ENCODE results near the gene ST6GALNAC5. TPM values are rescaled to one million over a fixed set of nuclear protein-coding genes. Genes with fewer than 3 reads are reported as not detected.

Gene ST6GALNAC5
- total RNA-seq, 1 experiment from 2014 or later = not detected

DNA sequence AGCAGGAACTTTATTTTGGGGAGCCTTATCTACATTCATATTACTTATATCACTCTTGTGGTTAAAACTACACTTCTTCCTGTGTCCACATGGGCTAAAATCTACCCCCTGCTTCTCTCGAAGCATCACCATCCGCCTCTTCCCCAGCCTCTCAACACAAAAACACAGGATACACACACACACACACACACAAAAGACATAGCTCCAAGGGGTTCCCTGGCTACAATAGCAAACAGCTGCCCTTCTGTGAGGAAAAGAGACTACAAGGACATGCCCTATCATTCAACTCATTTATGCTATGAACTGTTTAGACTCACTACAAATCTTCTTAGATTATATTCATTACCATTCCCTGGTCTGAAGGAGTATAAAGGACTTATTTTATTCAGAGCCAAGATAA is 197.0 kb downstream of the ST6GALNAC5 start:
- POLR2A ChIA-PET = no interaction called here
- intact Hi-C loops (cut with micrococcal nuclease; ENCODE audit: unreplicated experiment) = no loop called here

DNA sequence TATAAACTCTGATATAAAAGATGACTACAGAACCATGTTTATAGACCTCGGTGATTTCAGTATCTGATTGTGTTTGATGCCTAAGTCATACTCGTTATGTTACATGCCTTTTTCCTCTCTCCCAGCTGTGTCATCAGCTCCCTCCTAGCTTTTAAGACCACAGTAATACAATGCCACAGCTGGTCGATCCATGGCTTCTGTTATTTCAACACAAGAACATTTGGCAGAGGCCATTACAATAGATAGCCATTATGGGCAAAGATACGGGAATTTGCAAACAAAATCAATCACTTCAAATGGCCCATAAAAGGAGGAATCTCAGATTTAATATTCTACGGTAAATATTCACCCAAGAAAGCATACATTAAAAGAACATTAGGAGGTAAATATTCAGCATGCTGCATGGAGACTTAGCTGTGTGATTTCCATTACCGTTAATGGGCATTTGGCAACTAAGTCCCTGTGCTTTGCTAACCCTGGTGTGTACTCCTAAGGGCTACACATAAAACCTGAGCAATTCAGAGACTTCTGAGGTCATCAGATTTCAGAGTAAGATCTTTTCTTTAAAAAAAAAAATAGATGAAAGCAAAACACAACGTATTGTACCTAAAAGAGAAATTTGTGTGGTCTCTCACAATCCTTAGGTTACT is 198.5 kb downstream of the ST6GALNAC5 start:
- H3K4me3 ChIP-seq (ENCODE audit: low read depth in 2 of 2, low read length in 2 of 2) = no peak overlapping the region
- H3K27me3 ChIP-seq (ENCODE audit: control insufficient read depth, insufficient read depth, low read length) = no peaks in the 10 kb centered on the region; the same call in 1 of the 2 replicates
- no peak overlapping the region for H3K27ac ChIP-seq (ENCODE audit: low read length)
- DNase-seq (ENCODE audit: low read depth, low spot score) = no peak
- ChIA-PET CTCF (no interaction called here), POLR2A (no interaction called here)
- TF ChIP-seq POLR2AphosphoS5 (IDR thresholded peaks at IDR 0.05; ENCODE audit: low read depth, low read length) (no peak), TCF7L2 (IDR thresholded peaks at IDR 0.05; ENCODE audit: low read depth, low read length) (no peak), SIN3A (IDR thresholded peaks at IDR 0.05; ENCODE audit: borderline replicate concordance, insufficient read depth, low read depth, low read length) (no peak)
- TF ChIP-seq, protein P1, sequence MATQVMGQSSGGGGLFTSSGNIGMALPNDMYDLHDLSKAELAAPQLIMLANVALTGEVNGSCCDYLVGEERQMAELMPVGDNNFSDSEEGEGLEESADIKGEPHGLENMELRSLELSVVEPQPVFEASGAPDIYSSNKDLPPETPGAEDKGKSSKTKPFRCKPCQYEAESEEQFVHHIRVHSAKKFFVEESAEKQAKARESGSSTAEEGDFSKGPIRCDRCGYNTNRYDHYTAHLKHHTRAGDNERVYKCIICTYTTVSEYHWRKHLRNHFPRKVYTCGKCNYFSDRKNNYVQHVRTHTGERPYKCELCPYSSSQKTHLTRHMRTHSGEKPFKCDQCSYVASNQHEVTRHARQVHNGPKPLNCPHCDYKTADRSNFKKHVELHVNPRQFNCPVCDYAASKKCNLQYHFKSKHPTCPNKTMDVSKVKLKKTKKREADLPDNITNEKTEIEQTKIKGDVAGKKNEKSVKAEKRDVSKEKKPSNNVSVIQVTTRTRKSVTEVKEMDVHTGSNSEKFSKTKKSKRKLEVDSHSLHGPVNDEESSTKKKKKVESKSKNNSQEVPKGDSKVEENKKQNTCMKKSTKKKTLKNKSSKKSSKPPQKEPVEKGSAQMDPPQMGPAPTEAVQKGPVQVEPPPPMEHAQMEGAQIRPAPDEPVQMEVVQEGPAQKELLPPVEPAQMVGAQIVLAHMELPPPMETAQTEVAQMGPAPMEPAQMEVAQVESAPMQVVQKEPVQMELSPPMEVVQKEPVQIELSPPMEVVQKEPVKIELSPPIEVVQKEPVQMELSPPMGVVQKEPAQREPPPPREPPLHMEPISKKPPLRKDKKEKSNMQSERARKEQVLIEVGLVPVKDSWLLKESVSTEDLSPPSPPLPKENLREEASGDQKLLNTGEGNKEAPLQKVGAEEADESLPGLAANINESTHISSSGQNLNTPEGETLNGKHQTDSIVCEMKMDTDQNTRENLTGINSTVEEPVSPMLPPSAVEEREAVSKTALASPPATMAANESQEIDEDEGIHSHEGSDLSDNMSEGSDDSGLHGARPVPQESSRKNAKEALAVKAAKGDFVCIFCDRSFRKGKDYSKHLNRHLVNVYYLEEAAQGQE (IDR thresholded peaks at IDR 0.05; ENCODE audit: insufficient read depth in 1 of 2, low read depth in 2 of 2, low read length in 1 of 2) = no peak
- TF ChIP-seq, protein P2, sequence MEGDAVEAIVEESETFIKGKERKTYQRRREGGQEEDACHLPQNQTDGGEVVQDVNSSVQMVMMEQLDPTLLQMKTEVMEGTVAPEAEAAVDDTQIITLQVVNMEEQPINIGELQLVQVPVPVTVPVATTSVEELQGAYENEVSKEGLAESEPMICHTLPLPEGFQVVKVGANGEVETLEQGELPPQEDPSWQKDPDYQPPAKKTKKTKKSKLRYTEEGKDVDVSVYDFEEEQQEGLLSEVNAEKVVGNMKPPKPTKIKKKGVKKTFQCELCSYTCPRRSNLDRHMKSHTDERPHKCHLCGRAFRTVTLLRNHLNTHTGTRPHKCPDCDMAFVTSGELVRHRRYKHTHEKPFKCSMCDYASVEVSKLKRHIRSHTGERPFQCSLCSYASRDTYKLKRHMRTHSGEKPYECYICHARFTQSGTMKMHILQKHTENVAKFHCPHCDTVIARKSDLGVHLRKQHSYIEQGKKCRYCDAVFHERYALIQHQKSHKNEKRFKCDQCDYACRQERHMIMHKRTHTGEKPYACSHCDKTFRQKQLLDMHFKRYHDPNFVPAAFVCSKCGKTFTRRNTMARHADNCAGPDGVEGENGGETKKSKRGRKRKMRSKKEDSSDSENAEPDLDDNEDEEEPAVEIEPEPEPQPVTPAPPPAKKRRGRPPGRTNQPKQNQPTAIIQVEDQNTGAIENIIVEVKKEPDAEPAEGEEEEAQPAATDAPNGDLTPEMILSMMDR (IDR thresholded peaks at IDR 0.05) = no peak
- ATAC-seq = no peak
- intact Hi-C loops (cut with micrococcal nuclease; ENCODE audit: unreplicated experiment) (no loop called here), in situ Hi-C loops (cut with HindIII; ENCODE audit: low pct_unique_long_range_greater_than_20kb, low sequenced_read_pairs) (no loop called here)
- no peaks in the 10 kb centered on the region for H3K9me3 ChIP-seq (ENCODE audit: control insufficient read depth, insufficient read depth, low read depth, low read length)
- H3K36me3 ChIP-seq (ENCODE audit: control insufficient read depth, insufficient read depth, low read length) = no peaks in the 10 kb centered on the region
- BruUV-seq (replicated peaks) = no TSS peak
- H3K4me1 ChIP-seq (ENCODE audit: control insufficient read depth, insufficient read depth, low read length) = no peaks in the 10 kb centered on the region

More for the DNA sequence above, 197.0 kb downstream of the ST6GALNAC5 start:
- Histone ChIP-seq H3K9me3 (ENCODE audit: control insufficient read depth, insufficient read depth, low read depth, low read length) (no peaks in the 10 kb centered on the region), H3K4me1 (ENCODE audit: control insufficient read depth, insufficient read depth, low read length) (no peaks in the 10 kb centered on the region), H3K27me3 (ENCODE audit: control insufficient read depth, insufficient read depth, low read length) (peaks cover 2% of the 10 kb centered on the region; the same call in 1 of the 2 replicates), H3K36me3 (ENCODE audit: control insufficient read depth, insufficient read depth, low read length) (no peaks in the 10 kb centered on the region), H3K4me3 (ENCODE audit: low read depth in 2 of 2, low read length in 2 of 2) (no peak overlapping the region), H3K27ac (ENCODE audit: low read length) (no peak overlapping the region)
- DNase-seq (ENCODE audit: low read depth, low spot score) = no peak
- CTCF ChIA-PET = no interaction called here
- BruUV-seq (replicated peaks) = no TSS peak
- ATAC-seq = no peak
- in situ Hi-C loops (cut with HindIII; ENCODE audit: low pct_unique_long_range_greater_than_20kb, low sequenced_read_pairs) = no loop called here
- TF ChIP-seq SIN3A (IDR thresholded peaks at IDR 0.05; ENCODE audit: borderline replicate concordance, insufficient read depth, low read depth, low read length) (no peak), TCF7L2 (IDR thresholded peaks at IDR 0.05; ENCODE audit: low read depth, low read length) (no peak), POLR2AphosphoS5 (IDR thresholded peaks at IDR 0.05; ENCODE audit: low read depth, low read length) (no peak)
- TF ChIP-seq, protein P1 (IDR thresholded peaks at IDR 0.05; ENCODE audit: insufficient read depth in 1 of 2, low read depth in 2 of 2, low read length in 1 of 2) = no peak
- TF ChIP-seq, protein P2 (IDR thresholded peaks at IDR 0.05) = no peak

Data from Panc1 (cell line).